SKM-1 treated with dmso at 0.1 percent for 144 hours (cell line): ENCODE data around the gene RPTOR.
A peak's percentile ranks its signal among the peaks of the same experiment; 100 is the strongest.
"Not testable (repeated sequence)": the region's sequence is repeated elsewhere in the genome, so short reads cannot be mapped to it uniquely, and the experiment has no call there.

Source experiments
- DNase-seq: peaks from one replicate; lab custom pipeline; 2025; ENCODE audit not compliant: unreplicated experiment; lab: John Stamatoyannopoulos, UW

RPTOR gene

GRCh38 chr17:80552523-80552922, 7.9 kb downstream of the RPTOR start:
- DNase-seq: no peak

DNA sequence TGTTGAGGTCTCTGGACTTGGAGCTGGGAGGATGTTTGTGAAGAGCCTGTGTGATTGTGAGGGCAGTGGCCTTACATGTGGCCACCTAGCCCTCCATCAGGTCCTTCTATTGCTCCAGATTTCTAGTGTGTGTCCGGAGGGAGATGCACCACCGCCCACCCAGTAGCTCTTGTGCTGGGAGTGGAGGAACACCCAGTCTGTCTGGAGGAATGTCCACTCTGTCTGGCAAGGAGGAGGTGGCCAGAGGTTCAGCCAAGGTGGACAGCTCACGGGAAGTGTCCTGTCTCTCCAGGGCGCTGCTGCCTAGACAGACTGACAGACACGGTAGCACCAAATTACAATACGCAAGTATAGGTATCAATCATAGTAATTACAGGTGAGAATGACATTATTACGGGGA, 10.6 kb downstream of the RPTOR start:
- no peak for DNase-seq

DNA sequence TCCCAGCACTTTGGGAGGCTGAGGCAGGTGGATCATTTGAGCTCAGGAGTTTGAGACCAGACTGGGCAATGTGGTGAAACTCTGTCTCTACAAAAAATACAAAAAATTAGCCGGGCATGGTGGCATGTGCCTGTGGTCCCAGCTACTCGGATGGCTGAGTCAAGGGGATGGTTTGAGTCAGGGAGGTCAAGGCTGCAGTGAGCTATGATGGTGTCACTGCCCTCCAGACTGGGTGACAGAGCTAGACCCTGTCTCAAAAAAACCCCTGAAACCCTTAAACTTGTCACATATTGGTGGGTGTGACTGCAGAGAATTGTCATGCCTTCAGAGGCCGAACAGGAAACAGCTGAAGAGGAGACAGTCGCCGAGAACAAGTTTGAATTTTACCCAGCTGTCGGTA, 13.4 kb downstream of the RPTOR start:
- DNase-seq: no peak

- DNase-seq: no peak
These were observed 15.2 kb downstream of the RPTOR start for GRCh38 chr17:80559825-80560251.

DNA sequence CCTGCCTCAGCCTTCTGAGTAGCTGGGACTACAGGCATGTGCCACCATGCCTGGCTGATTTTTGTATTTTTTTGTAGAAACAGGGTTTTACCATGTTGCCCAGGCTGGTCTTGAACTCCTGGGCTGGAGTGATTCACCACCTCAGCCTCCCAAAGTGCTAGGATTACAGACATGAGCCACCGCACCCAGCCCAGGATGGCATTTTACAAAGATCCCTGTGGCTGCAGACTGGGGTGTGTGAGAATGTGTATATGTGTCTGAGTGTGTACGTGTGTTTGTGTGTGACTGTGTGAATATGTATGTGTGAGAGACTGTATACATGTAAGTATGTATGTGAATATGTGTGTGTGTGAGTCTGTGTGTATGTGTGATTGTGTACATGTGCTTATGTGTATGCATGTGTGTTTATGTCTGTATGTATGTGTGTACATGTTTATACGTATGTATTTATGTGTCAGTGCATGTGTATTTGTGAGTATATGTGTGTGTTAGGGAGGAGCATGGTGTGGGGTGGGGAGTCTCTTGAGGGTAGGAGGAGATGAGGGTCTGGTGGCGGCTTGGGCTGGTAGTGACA, 17.0 kb downstream of the RPTOR start:
- DNase-seq: no peak

DNA sequence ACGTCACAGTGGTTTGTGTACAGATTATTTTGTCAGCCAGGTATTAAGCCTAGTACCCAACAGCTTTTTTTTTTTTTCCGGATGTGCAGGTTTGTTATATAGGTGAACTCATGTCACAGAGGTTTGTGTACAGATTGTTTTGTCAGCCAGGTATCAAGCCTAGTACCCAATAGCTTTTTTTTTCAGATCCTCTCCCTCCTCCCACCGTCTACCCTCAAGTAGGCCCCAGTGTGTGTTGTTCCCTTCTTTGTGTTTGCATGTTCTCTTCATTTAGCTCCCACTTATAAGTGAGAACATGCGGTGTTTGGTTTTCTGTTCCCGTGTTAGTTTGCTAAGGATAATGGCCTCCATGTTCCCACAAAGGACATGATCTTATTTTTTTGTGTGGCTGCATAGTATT, 19.9 kb downstream of the RPTOR start:
- no peak for DNase-seq

DNA sequence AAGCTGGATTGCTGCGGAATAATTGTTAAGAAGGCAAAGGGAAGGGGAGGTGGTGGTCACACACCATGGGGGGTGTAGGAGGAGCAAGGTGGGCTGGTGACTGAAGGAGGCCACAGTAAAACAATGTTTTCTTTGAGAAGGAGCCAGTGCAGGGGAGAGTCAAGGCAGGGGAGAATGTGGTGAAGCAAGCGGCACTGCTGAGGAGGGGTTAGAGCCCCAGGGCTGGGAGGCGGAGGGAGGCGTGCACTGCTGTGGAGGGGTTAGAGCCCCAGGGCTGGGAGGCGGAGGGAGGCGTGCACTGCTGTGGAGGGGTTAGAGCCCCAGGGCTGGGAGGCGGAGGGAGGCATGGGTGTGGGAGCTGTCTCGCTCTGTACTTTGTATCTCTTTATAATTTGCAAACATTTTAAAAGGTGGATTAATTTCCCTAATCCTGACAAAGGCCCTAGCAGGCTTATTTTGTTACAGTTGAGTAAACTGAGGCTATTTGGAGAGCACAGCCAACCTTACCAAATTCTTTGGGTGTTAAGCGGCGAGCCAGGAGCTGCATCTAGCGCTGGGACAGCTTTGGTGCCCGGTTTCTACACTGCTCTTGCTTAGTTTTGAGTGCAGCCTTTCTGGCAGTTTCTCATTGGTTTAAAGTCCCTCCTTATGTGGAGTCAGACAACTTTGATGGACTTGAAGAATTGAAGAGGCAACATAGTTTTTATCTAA, 20.9 kb downstream of the RPTOR start:
- no peak for DNase-seq

DNA sequence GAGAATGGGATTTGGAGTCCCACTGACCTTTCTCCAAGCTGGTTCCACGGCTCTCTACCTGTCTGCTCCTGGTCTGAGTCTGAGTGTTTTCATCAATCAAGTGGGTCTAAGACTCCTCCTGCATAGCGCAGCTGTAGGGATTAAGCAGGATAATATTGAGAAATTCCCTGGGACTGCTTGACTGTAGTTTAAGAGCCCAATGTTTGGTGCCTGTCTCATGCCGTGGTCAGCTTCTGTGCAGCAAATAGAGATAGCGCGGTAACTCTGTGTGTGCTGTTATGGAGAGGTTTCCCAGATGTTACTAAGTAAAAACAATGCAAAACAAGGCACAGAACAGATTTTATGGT, 21.4 kb downstream of the RPTOR start:
- DNase-seq: no peak

- no peak for DNase-seq
These were observed 23.6 kb downstream of the RPTOR start for GRCh38 chr17:80568246-80568645.

- no peak for DNase-seq
These were observed 25.3 kb downstream of the RPTOR start for GRCh38 chr17:80569924-80570323.

- DNase-seq: no peak
These were observed 29.1 kb downstream of the RPTOR start for GRCh38 chr17:80573701-80574100.

DNA sequence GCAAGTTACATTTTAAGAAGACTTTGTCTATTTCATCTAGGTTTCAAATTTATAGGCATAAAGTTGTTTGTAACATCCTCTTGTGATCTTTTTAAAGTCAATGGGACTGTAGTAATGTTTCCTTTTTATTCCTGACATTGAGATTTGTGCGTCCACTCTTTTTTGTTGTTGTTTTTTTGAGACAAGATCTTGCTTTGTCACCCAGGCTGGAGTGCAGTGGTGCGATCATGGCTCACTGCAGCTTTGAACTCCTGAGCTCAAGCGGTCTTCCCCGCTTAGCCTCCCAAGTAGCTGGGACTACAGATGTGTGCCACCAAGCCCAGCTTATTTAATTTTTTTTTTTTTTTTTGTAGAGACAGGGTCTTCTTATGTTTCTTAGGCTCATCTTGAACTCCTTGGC, 29.9 kb downstream of the RPTOR start:
- DNase-seq: no peak

DNA sequence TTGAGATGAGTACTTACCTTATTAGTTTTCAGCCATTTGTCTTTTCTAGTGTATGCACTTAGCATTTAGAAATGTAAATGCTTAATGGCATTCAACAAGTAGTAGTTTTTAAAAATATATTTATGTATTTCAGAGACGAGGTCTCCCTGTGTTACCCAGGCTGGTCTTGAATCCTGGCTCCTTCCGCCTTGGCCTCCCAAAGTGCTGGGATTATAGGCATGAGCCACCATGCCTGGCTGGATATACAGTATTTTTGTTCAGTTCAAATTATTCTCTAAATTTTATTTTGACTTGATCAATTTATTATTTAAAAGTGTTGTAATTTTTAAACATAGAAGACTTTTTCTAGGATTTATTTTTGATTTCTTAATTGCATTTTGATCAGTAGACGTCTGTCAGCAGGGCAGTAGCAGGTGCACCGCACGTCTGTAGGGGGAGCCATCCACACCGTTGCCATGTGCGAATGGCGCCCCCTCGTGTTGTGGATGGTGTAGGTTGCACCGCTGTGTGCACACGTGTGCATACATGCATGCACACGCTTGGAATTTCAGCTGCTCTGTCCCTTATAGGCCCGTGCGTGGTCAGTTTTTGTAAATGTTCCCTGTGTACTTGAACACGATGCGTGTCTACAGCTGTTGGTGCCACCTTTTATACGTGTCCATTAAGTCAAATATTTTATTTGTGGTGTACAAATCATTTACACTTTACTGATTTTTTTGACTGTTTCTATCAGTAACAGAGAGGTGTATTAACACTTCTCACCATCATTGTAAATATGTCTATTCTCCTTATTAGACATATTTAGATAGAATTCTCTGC, 30.6 kb downstream of the RPTOR start:
- DNase-seq: peak; percentile 83

DNA sequence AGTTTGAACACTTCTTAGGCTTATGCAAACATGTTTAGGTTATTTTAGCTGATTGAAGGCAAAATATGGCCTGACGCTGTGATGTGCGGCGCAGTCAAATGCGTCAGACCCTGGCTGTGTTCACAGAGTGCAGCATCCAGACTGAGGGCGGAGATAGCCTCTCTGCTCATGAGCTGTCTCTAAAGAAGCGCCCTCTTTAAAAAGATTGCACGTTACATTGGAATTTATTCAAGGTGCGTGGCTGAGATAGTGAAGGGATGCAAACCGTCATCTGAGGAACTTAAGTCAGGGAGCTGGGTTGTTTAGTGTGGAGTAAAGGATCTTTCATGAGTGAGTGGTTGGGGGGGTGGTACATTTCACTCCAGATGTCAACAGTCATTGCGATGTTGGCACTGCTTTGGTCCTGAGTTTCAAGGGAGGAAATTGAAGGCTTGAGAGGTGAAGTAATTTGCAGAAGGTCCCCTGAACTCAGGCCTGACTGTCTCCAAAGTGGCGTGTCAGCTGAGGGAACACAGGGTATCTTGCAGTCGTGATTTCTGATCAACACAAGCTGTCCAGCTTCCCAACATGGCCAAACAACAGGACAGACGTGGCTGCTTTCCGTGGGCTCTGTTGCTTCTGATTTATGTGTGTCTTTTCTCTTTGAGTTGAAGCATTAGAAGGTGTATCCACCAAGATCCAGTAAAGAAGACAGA, 33.4 kb downstream of the RPTOR start:
- no peak for DNase-seq

DNA sequence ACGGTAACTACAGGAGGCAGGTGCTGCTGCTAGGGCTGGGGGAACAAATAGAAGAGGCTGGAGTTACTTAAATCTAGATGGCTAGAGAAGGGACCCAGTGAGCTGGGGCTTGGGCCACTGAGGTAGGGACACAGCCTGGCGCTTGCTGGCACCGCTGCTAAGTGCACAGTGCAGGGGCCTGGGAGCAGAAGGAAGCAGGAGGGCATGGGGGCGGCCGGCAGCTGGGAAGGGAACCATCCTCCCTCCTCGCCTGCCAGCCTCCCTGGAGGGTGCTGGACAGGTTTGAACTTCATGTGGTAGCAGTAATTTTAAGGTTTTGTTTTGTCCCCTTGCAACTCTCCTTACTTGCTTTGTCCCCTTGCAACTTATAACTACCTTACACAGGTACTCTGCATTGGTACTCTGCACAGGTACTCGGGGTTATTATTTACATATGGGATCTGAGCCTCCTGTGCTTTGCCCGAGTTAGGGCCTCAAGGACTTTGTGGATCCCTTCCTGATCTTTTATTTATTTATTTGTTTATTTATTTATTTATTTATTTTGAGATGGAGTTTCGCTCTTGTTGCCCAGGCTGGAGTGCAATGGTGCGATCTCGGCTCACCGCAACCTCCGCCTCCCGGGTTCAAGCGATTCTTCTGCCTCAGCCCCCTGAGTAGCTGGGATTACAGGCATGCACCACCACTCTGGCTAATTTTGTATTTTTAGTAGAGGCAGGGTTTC, 34.2 kb downstream of the RPTOR start:
- not testable (repeated sequence) for DNase-seq

- DNase-seq: no peak
These were observed 37.5 kb downstream of the RPTOR start for GRCh38 chr17:80582165-80582564.

- DNase-seq: no peak
These were observed 39.7 kb downstream of the RPTOR start for GRCh38 chr17:80584176-80584905.

DNA sequence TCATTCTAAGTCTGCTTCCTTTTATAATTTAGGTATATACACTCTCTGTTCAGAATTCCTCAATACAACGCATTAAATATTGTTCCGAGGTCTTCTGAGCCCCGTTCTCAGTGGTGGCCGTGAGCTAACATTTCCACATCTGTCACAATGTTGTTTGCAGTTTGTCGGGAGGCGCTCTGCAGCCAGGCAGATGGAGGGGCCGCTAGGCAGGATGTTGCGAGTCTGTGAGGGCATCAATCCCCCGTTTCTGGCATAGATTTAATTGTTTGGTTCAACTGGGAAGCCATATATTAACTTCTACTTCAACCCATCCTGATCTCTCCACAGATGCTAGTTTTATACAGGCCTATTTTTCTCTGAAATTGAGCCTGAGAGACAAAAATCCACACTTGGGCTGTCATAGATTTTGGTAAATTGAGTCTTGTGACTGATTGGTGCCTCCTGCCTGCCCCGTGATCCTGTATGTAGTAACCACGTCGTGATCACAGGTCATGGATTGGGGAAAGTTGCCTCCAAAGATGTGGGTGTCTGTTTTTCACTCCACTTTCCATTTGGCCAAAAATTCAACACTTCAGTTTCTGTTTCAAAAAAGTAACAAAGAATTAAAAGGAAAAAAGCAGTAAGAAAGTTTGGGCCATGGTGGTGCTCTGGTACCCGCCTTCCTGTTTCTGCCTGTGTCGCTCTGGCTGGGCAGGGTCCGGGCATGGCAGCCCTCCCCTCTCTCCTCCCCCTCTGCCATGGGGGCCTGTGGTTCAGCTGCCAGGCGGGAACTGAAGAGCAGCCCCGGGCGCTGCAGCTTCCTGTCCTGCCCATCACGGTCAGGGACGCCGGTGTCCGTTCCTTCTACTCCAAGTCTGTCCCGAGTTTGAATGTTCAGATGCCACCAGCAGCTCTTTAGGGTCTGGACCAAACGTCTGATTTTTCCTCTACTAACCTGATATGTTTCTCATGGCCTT, 41.5 kb downstream of the RPTOR start:
- no peak for DNase-seq

GRCh38 chr17:80586846-80587228, 42.2 kb downstream of the RPTOR start:
- DNase-seq: no peak
